K562 (cell line): ENCODE results near the gene PRSS57. TPM values are rescaled to one million over a fixed set of nuclear protein-coding genes. Genes with fewer than 3 reads are reported as not detected.

Source experiments
- ESRRA ChIP-seq: fragments of 450-650 bp; IDR thresholded peaks from 2 replicates; pipeline ENCODE4 v1.6.1; 2014; ENCODE audit warnings: low read depth, mild to moderate bottlenecking, moderate library complexity, borderline replicate concordance
- ETV6 ChIP-seq, 3 experiments: fragments of 150-350 bp in 1 of 3; sonication (generic) in 1 of 3; formaldehyde crosslinking in 1 of 3; IDR thresholded peaks; 2 replicates each; pipeline versions ENCODE4 v1.6.1 to v1.8.0; 2014 to 2022; ENCODE audit warnings: borderline replicate concordance in 2 of 3, low read depth in 2 of 3, antibody characterized with exemption in 1 of 3, low read length in 1 of 3, mild to moderate bottlenecking in 1 of 3, missing genetic modification reagents in 1 of 3
- FOXP1 ChIP-seq: sonication (generic); formaldehyde crosslinking; IDR thresholded peaks from 2 replicates; pipeline ENCODE4 v1.8.0; 2022; ENCODE audit warnings: mild to moderate bottlenecking, missing genetic modification reagents
- HMG20B ChIP-seq: fragments of 250-450 bp; sonication (Bioruptor Pico); IDR thresholded peaks from 2 replicates; pipeline ENCODE4 v1.5.0; 2021; ENCODE audit warnings: mild to moderate bottlenecking
- KDM4B ChIP-seq, 2 experiments: fragments of 450-650 bp in 1 of 2; sonication (generic) in 1 of 2; IDR thresholded peaks; 2 replicates each; pipeline ENCODE4 v1.6.1; 2016 to 2017; ENCODE audit warnings: borderline replicate concordance in 2 of 2, antibody characterized with exemption in 1 of 2, low read depth in 1 of 2, mild to moderate bottlenecking in 1 of 2
- KLF1 ChIP-seq: fragments of 450-650 bp; IDR thresholded peaks from 2 replicates; pipeline ENCODE4 v1.6.1; 2016; ENCODE audit warnings: missing genetic modification characterization, missing compliant biosample characterization
- ZNF253 ChIP-seq: fragments of 250-450 bp; sonication (Bioruptor Pico); conservative IDR thresholded peaks from 2 replicates; pipeline ENCODE4 v1.6.1; 2021; ENCODE audit warnings: mild to moderate bottlenecking
- ZNF764 ChIP-seq: fragments of 250-450 bp; sonication (Bioruptor Pico); IDR thresholded peaks from 2 replicates; pipeline ENCODE4 v1.4.0; 2020; ENCODE audit warnings: low read depth, mild to moderate bottlenecking, moderate library complexity
- polyA plus RNA-seq, 8 experiments: library from polyadenylated mRNA; depleted of rRNA in 4 of 8; stranded (reverse) in 5 of 8; unstranded in 3 of 8; fragments of >200 nt; fragmentation: Nextera tagmentation in 2 of 8; fragmentation: Illumina TruSeq in 1 of 8; extraction: Ambion mirVana in 2 of 8; extraction: Trizol in 1 of 8; gene quantifications; 2 replicates each; pipeline versions ENCODE4 v1.2.1 to v1.2.3, GENCODE V29; 2011 to 2014; ENCODE audit warnings: inconsistent platforms in 1 of 8, missing spikeins in 1 of 8
- total RNA-seq, 7 experiments: library from RNA; depleted of rRNA in 6 of 7; stranded (reverse); fragments of >200 nt in 6 of 7; fragmentation: Illumina TruSeq in 2 of 7; extraction: Trizol in 2 of 7; gene quantifications; 2 replicates each; pipeline versions ENCODE4 v1.2.1 to v1.2.3, GENCODE V29; 2011 to 2021; ENCODE audit warnings: low replicate concordance in 1 of 7
- TF ChIP-seq, protein P1 (sequence below): fragments of 450-650 bp; IDR thresholded peaks from 2 replicates; pipeline ENCODE4 v1.6.1; 2016; ENCODE audit warnings: mild to moderate bottlenecking, moderate library complexity
- TF ChIP-seq, protein P2 (sequence below): sonication (generic); IDR thresholded peaks from 2 replicates; pipeline ENCODE4 v1.6.1; 2016
- TF ChIP-seq, protein P3 (sequence below): fragments of 450-650 bp; formaldehyde crosslinking; IDR thresholded peaks from 2 replicates; pipeline ENCODE4 v1.4.0; 2020; ENCODE audit warnings: mild to moderate bottlenecking, moderate library complexity

The PRSS57 gene
- total and polyA plus RNA-seq, 9 of the 15 experiments (the other 6 are each of a cell fraction or from before 2014, with no cell fraction given) = 0.06 to 2.5 (median 1.3) TPM; not detected in 3

DNA sequence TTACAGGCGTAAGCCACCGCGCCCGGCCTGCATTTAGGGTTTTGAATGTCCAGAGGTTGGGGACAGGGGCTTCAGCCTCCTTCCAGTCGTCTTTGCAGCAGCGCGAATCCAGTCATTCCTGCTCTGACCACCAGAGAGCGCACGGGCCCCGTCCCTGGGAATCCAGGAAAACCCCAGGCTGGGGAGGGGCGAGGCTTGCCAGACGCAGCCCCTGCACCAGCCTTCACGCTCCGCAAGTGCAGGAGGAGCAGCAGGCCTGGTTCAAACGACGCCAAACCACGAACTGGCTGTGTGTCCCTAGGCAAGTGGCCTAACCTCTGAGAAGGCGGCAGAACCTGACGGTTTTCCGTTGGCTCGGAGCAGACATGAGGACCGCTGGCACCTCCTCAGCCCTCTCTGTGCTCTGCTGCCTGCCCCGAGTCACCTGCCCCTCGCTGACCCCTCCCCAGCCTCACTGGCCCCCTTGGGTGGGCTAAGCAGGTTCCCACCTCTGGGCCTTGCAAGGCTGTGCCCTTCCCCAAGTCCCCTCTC is 30.3 kb downstream of the PRSS57 start (continued):
- TF ChIP-seq ESRRA (0 out of 2 replicates have a peak, but pooled peaks have one; percentile 36), ZNF253 (CRISPR knock-in tag) (no peak), FOXP1 (CRISPR knock-in tag) (no peak), ZNF764 (CRISPR knock-in tag) (no peak), KLF1 (no peak), ETV6 (IDR thresholded peaks at IDR 0.05; ENCODE audit: borderline replicate concordance in 1 of 2, low read depth in 2 of 2, low read length in 1 of 2) (no peak), ETV6 (CRISPR knock-in tag; IDR thresholded peaks at IDR 0.05; ENCODE audit: borderline replicate concordance) (no peak), KDM4B (IDR thresholded peaks at IDR 0.05; ENCODE audit: borderline replicate concordance in 2 of 2, low read depth in 1 of 2) (peak in 1 of 2 experiments; percentile 46; a peak in 1 of 4 replicates), HMG20B (CRISPR knock-in tag) (no peak)
- TF ChIP-seq, protein P1, sequence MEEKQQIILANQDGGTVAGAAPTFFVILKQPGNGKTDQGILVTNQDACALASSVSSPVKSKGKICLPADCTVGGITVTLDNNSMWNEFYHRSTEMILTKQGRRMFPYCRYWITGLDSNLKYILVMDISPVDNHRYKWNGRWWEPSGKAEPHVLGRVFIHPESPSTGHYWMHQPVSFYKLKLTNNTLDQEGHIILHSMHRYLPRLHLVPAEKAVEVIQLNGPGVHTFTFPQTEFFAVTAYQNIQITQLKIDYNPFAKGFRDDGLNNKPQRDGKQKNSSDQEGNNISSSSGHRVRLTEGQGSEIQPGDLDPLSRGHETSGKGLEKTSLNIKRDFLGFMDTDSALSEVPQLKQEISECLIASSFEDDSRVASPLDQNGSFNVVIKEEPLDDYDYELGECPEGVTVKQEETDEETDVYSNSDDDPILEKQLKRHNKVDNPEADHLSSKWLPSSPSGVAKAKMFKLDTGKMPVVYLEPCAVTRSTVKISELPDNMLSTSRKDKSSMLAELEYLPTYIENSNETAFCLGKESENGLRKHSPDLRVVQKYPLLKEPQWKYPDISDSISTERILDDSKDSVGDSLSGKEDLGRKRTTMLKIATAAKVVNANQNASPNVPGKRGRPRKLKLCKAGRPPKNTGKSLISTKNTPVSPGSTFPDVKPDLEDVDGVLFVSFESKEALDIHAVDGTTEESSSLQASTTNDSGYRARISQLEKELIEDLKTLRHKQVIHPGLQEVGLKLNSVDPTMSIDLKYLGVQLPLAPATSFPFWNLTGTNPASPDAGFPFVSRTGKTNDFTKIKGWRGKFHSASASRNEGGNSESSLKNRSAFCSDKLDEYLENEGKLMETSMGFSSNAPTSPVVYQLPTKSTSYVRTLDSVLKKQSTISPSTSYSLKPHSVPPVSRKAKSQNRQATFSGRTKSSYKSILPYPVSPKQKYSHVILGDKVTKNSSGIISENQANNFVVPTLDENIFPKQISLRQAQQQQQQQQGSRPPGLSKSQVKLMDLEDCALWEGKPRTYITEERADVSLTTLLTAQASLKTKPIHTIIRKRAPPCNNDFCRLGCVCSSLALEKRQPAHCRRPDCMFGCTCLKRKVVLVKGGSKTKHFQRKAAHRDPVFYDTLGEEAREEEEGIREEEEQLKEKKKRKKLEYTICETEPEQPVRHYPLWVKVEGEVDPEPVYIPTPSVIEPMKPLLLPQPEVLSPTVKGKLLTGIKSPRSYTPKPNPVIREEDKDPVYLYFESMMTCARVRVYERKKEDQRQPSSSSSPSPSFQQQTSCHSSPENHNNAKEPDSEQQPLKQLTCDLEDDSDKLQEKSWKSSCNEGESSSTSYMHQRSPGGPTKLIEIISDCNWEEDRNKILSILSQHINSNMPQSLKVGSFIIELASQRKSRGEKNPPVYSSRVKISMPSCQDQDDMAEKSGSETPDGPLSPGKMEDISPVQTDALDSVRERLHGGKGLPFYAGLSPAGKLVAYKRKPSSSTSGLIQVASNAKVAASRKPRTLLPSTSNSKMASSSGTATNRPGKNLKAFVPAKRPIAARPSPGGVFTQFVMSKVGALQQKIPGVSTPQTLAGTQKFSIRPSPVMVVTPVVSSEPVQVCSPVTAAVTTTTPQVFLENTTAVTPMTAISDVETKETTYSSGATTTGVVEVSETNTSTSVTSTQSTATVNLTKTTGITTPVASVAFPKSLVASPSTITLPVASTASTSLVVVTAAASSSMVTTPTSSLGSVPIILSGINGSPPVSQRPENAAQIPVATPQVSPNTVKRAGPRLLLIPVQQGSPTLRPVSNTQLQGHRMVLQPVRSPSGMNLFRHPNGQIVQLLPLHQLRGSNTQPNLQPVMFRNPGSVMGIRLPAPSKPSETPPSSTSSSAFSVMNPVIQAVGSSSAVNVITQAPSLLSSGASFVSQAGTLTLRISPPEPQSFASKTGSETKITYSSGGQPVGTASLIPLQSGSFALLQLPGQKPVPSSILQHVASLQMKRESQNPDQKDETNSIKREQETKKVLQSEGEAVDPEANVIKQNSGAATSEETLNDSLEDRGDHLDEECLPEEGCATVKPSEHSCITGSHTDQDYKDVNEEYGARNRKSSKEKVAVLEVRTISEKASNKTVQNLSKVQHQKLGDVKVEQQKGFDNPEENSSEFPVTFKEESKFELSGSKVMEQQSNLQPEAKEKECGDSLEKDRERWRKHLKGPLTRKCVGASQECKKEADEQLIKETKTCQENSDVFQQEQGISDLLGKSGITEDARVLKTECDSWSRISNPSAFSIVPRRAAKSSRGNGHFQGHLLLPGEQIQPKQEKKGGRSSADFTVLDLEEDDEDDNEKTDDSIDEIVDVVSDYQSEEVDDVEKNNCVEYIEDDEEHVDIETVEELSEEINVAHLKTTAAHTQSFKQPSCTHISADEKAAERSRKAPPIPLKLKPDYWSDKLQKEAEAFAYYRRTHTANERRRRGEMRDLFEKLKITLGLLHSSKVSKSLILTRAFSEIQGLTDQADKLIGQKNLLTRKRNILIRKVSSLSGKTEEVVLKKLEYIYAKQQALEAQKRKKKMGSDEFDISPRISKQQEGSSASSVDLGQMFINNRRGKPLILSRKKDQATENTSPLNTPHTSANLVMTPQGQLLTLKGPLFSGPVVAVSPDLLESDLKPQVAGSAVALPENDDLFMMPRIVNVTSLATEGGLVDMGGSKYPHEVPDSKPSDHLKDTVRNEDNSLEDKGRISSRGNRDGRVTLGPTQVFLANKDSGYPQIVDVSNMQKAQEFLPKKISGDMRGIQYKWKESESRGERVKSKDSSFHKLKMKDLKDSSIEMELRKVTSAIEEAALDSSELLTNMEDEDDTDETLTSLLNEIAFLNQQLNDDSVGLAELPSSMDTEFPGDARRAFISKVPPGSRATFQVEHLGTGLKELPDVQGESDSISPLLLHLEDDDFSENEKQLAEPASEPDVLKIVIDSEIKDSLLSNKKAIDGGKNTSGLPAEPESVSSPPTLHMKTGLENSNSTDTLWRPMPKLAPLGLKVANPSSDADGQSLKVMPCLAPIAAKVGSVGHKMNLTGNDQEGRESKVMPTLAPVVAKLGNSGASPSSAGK = peak; percentile 61; the same call in 1 of the 2 replicates
- TF ChIP-seq, protein P2, sequence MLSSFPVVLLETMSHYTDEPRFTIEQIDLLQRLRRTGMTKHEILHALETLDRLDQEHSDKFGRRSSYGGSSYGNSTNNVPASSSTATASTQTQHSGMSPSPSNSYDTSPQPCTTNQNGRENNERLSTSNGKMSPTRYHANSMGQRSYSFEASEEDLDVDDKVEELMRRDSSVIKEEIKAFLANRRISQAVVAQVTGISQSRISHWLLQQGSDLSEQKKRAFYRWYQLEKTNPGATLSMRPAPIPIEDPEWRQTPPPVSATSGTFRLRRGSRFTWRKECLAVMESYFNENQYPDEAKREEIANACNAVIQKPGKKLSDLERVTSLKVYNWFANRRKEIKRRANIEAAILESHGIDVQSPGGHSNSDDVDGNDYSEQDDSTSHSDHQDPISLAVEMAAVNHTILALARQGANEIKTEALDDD = no peak
- TF ChIP-seq, protein P3, sequence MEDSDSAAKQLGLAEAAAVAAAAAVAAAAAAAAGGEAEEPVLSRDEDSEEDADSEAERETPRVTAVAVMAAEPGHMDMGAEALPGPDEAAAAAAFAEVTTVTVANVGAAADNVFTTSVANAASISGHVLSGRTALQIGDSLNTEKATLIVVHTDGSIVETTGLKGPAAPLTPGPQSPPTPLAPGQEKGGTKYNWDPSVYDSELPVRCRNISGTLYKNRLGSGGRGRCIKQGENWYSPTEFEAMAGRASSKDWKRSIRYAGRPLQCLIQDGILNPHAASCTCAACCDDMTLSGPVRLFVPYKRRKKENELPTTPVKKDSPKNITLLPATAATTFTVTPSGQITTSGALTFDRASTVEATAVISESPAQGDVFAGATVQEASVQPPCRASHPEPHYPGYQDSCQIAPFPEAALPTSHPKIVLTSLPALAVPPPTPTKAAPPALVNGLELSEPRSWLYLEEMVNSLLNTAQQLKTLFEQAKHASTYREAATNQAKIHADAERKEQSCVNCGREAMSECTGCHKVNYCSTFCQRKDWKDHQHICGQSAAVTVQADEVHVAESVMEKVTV (CRISPR knock-in tag) = peak; percentile 88
